ENCODE results near the gene PPM1L.

The PPM1L gene

DNA sequence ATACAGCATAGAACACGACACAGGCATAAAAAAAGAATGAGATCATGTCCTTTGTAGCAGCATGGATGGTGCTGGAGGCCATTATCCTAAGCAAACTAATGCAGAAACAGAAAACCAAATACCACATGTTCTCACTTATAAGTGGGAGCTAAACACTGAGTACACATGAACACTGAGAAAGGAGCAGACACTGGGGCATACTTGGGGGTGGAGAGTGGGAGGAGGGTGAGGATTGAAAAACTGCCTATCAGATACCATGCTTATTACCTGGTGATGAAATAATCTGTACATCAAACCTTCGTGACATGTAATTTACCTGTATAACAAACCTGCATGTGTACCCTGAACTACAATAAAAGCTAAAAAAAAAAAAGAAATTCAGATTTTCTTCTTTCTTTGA, 100.4 kb downstream of the PPM1L start:
- DNase-seq (ENCODE audit: low read depth) = no peak

- DNase-seq (ENCODE audit: low read depth) = no peak
Observed at GRCh38 chr3:160857476-160858119, 101.6 kb downstream of the PPM1L start.

- no peak for DNase-seq (ENCODE audit: low read depth)
Observed at GRCh38 chr3:160860346-160860745, 104.3 kb downstream of the PPM1L start.

- no peak for DNase-seq (ENCODE audit: low read depth)
Observed at GRCh38 chr3:160869825-160870224, 113.8 kb downstream of the PPM1L start.

DNA sequence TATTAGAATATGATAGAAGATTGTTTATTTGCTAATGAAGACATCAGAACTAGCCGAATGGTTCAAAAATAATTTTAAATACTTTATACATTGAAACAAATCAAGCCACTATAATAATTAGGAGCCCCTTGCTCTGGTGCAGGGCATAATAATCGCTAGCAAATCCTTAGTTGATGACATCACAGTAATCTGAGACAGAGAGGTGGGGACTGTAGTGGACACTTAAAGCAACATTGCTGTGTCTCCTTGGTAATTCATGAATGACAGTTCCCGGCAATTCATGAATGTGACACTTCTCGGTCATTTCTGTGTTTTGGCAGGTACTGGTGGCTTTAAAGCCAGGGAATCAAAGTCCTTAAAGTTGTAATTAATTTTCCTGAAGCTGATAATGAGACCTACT, 114.3 kb downstream of the PPM1L start:
- no peak for DNase-seq (ENCODE audit: low read depth)

DNA sequence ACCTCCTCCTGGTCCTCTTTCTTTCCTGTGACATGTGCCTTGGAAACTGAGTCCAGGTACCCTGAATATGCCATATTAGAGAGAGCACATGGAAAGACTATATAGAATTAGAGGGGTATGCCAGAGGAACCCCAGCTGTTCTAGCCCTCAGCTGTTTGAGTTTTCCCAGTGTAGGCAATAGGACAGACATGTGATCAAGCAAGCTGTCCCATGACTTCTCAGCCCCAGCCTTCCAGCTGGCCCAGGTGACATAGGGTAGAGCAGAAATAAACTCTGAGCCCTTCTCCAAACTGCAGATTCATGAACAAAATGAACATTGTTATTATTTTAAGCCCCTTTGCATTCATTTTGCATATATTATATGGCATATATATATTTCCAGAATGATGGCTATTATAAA, 118.7 kb downstream of the PPM1L start:
- no peak for DNase-seq (ENCODE audit: low read depth)

- DNase-seq (ENCODE audit: low read depth) = no peak
Observed at GRCh38 chr3:160876643-160877042, 120.6 kb downstream of the PPM1L start.

- DNase-seq (ENCODE audit: low read depth) = no peak
Observed at GRCh38 chr3:160879859-160880258, 123.8 kb downstream of the PPM1L start.

DNA sequence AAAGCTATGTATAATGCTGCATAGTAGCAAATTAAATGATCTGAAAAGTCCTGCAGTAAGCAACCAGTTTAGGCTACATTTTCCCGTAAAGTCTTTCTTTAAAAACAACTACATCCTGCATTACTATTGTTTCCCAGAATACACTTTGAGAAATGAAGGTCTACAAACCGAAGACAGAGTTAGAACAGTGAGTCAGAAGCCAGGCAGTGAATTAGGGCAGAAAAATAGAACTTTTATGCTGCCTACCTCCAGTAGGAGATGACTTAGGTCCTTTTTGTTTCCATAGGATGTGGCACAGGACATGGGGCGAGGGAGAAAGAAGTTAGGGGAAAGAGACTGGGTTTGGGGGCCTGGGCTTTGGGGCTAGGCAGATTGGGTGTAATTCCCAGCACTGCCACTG, 127.3 kb downstream of the PPM1L start:
- no peak for DNase-seq (ENCODE audit: low read depth)

DNA sequence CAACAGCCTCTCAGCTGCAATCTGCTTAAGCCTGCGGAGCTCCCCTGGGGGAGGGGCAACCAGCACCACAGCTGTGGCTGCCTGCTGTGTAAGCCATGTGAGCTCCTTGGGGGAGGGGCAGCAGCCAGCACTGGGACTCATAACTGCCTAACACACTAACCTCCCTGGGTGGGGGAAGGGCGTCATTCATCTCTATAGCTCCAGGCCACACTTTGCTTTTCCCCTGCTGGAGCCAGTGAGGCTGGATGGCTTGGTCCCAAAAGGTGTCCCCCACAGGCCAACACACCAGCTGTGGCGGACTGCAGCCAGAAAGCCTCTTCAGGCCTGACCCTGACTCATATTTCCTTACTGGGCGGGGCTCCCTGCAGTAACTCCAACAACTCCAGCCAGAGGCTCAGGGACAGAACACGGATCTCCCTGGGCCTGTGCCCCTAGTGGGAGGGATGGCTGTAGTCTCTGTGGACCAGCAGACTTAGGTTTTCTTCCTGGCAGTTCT, 129.8 kb downstream of the PPM1L start:
- no peak for DNase-seq (ENCODE audit: low read depth)

- no peak for DNase-seq (ENCODE audit: low read depth)
Observed at GRCh38 chr3:160886421-160886820, 130.4 kb downstream of the PPM1L start.

DNA sequence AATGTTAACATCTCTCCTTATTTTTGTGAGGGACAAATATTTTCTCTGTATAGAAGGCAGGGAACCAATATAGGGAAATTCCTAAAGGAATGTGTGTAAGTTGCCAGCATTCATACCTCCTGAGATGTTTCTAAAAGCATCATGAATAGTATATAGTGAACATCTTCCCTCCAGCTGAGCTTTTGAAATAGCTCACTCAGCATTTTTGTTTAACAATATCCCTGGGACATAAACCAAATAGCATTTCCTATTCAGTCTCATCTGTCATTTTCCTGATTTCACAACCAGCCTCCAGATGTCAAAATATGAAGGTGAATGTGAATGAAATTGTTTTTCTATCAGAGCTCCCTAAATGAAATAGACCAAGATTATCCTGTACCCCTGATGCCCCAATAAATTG, 137.2 kb downstream of the PPM1L start:
- DNase-seq (ENCODE audit: low read depth) = no peak

- no peak for DNase-seq (ENCODE audit: low read depth)
Observed at GRCh38 chr3:160904691-160905090, 148.7 kb downstream of the PPM1L start.

- DNase-seq (ENCODE audit: low read depth) = no peak
Observed at GRCh38 chr3:160906646-160907045, 150.6 kb downstream of the PPM1L start.

DNA sequence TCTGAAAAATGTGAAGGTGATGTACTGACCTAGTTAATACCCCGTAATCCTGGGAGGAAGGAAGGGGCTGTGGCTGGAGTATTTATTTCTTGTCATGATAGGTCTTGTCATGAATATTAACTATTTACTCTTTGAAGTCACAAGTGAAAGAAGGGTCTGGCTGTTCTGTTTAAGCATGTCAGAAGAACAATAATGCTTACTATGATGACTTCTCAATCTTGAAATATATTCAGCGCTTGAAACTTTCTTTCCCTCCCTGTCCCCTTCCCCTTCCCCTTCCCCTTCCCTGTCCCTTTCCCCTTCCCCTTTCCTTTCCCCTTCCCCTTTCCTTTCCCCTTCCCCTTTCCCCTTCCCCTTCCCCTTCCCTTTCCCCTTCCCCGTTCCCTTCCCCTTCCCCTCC, 153.9 kb downstream of the PPM1L start:
- no peak for DNase-seq (ENCODE audit: low read depth)

GRCh38 chr3:160911411-160911810, 155.4 kb downstream of the PPM1L start:
- DNase-seq (ENCODE audit: low read depth) = no peak

- no peak for DNase-seq (ENCODE audit: low read depth)
Observed at GRCh38 chr3:160916472-160916871, 160.4 kb downstream of the PPM1L start.

DNA sequence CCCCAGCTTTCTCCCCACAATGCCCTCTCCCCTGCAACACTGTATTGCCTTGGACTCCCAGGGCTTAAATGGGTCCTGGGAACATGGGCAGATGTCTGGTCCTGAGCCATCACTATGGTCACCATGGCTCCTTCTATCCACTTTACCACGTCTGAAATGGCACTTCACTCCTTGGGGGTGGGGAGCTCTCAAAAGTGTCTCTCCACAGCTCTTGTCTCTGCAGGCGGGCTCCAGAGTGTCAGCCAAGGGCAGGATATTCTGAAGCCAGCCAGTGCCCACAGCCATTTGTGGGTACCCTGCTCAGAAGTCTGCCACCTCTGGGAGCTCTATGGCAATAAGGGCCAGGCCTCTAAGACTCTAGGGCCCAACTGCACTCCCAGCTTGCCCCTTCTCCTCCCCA, 163.9 kb downstream of the PPM1L start:
- DNase-seq (ENCODE audit: low read depth) = no peak

- DNase-seq (ENCODE audit: low read depth) = no peak
Observed at GRCh38 chr3:160921020-160921635, 165.1 kb downstream of the PPM1L start.

DNA sequence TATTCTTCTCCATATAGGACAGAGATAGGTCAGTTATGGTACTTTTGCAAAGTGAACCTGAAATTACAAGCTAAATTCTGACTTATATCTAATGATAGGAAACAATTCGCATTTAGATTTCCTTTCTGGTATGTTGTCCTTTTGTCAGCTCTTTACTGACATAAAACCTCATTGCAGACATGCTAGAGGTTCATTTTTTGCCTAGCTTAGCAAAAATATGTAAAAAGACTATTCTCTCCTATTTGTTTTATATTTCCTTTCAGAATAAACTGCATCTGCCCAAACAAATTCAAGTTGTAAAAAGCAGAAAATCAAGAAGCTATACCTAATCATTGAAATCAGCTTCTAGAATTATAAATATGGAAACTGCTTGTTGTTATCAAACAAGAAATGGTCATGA, 168.7 kb downstream of the PPM1L start:
- DNase-seq (ENCODE audit: low read depth) = no peak

- DNase-seq (ENCODE audit: low read depth) = no peak
Observed at GRCh38 chr3:160927620-160928019, 171.6 kb downstream of the PPM1L start.

- no peak for DNase-seq (ENCODE audit: low read depth)
Observed at GRCh38 chr3:160928183-160928726, 172.2 kb downstream of the PPM1L start.

DNA sequence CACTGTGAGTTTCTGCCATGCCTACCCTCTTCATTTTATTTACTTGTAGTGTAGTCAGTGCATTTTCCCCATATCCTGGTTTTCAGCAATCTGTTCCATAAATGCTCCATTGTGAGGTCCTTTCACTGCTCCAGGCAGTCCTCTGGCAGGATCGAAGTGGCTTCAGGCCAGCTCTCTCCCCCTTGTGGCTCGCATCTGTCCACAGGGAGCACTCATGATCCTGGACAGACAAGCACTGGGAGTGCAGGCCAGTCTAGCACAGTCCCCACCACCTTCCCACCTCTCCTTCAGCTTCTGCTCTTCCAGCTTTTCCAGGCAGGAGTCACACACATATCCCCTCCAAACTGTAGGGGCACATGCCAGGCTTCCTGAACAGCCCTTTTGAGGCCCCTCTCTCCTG, 173.6 kb downstream of the PPM1L start:
- DNase-seq (ENCODE audit: low read depth) = no peak

- no peak for DNase-seq (ENCODE audit: low read depth)
Observed at GRCh38 chr3:160931474-160931873, 175.4 kb downstream of the PPM1L start.

Measured in stimulated activated CD4-positive, alpha-beta T cell treated with anti-CD3 and anti-CD28 coated beads, Interleukin-2, amount 100 ng/mL, for 4 hours (primary cell).